WTC11 (cell line): Measurements from ENCODE around the gene LARP4B. TPM values are rescaled to one million over a fixed set of nuclear protein-coding genes. Genes with fewer than 3 reads are reported as not detected.

Experiments
- ATAC-seq: fragments of 200-7000 bp; cut with Tn5 transposase; 2 replicates; pipeline ENCODE4 v1.10.0; 2021; ENCODE audit warnings: mild to moderate bottlenecking, moderate library complexity
- CTCF ChIA-PET: fragments of 300-600 bp; sonication (Branson Sonifier 250); formaldehyde crosslinking; loops from one replicate; lab custom pipeline; 2021; ENCODE audit warnings: antibody characterized with exemption; lab: Charles Lee
- POLR2A ChIA-PET: fragments of 350-600 bp; sonication (Branson Sonifier 250); formaldehyde crosslinking; loops from one replicate; lab custom pipeline; 2021; ENCODE audit warnings: antibody characterized with exemption; lab: Charles Lee
- DNase-seq: peaks from one replicate; pipeline ENCODE4 v3.0.0; 2021; ENCODE audit warnings: low spot score
- H3K27ac Mint-ChIP-seq: 2 replicates; pipeline ENCODE4 v1.8.0; 2021; ENCODE audit warnings: mixed read lengths
- H3K27me3 Mint-ChIP-seq: 2 replicates; pipeline ENCODE4 v1.8.0; 2021; ENCODE audit warnings: low read depth, mild to moderate bottlenecking, moderate library complexity, mixed read lengths
- H3K36me3 Mint-ChIP-seq: 2 replicates; pipeline ENCODE4 v1.8.0; 2021; ENCODE audit warnings: mixed read lengths
- H3K4me1 Mint-ChIP-seq: 2 replicates; pipeline ENCODE4 v1.8.0; 2022; ENCODE audit warnings: mixed read lengths
- H3K4me3 Mint-ChIP-seq: 2 replicates; pipeline ENCODE4 v1.8.0; 2021; ENCODE audit warnings: mild to moderate bottlenecking, moderate library complexity, mixed read lengths
- H3K9me3 Mint-ChIP-seq: 2 replicates; pipeline ENCODE4 v1.8.0; 2021; ENCODE audit warnings: mixed read lengths
- ATF1 ChIP-seq: sonication (generic); formaldehyde crosslinking; IDR thresholded peaks from 2 replicates; pipeline ENCODE4 v1.8.1; 2023; ENCODE audit warnings: mild to moderate bottlenecking, moderate library complexity, missing genetic modification reagents
- ESRRA ChIP-seq: sonication (generic); formaldehyde crosslinking; IDR thresholded peaks from 2 replicates; pipeline ENCODE4 v1.8.1; 2022; ENCODE audit warnings: mild to moderate bottlenecking, missing genetic modification reagents, borderline replicate concordance
- FOXJ3 ChIP-seq: sonication (generic); formaldehyde crosslinking; IDR thresholded peaks from 2 replicates; pipeline ENCODE4 v1.9.0; 2021; ENCODE audit warnings: missing genetic modification reagents, mild to moderate bottlenecking, borderline replicate concordance
- FOXP1 ChIP-seq: sonication (generic); formaldehyde crosslinking; IDR thresholded peaks from 2 replicates; pipeline ENCODE4 v1.8.0; 2022; ENCODE audit warnings: missing genetic modification reagents, mild to moderate bottlenecking, moderate library complexity, borderline replicate concordance
- NFATC4 ChIP-seq: fragments of 250-450 bp; sonication (Bioruptor Pico); IDR thresholded peaks from 2 replicates; pipeline ENCODE4 v1.9.0; 2021; ENCODE audit warnings: mild to moderate bottlenecking
- NFYB ChIP-seq: sonication (generic); formaldehyde crosslinking; conservative IDR thresholded peaks from 2 replicates; pipeline ENCODE4 v1.8.0; 2022; ENCODE audit warnings: low read depth, missing genetic modification reagents
- PRRX2 ChIP-seq: fragments of 250-450 bp; sonication (Bioruptor Pico); IDR thresholded peaks from 2 replicates; pipeline ENCODE4 v1.8.0; 2021; ENCODE audit warnings: mild to moderate bottlenecking
- SMAD4 ChIP-seq: sonication (generic); formaldehyde crosslinking; IDR thresholded peaks from 2 replicates; pipeline ENCODE4 v1.8.0; 2022; ENCODE audit warnings: mild to moderate bottlenecking, missing genetic modification reagents
- SP1 ChIP-seq: sonication (generic); formaldehyde crosslinking; conservative IDR thresholded peaks from 2 replicates; pipeline ENCODE4 v1.8.1; 2022; ENCODE audit warnings: missing genetic modification reagents
- TCF7 ChIP-seq: sonication (generic); formaldehyde crosslinking; IDR thresholded peaks from 2 replicates; pipeline ENCODE4 v1.8.0; 2022; ENCODE audit warnings: mild to moderate bottlenecking, low read depth, missing genetic modification reagents, moderate library complexity
- total RNA-seq: library from RNA; stranded (reverse); gene quantifications from 3 replicates; pipeline ENCODE4 v1.2.3, GENCODE V29; 2021
- TF ChIP-seq, protein P1 (sequence below): sonication (generic); formaldehyde crosslinking; IDR thresholded peaks from 2 replicates; pipeline ENCODE4 v1.8.1; 2023; ENCODE audit warnings: mild to moderate bottlenecking, missing genetic modification reagents, borderline replicate concordance
- TF ChIP-seq, protein P2 (sequence below): sonication (generic); formaldehyde crosslinking; IDR thresholded peaks from 2 replicates; pipeline ENCODE4 v1.8.0; 2022; ENCODE audit warnings: mild to moderate bottlenecking, missing genetic modification reagents
- TF ChIP-seq, protein P3 (sequence below): sonication (generic); formaldehyde crosslinking; IDR thresholded peaks from 2 replicates; pipeline ENCODE4 v1.8.1; 2022; ENCODE audit warnings: mild to moderate bottlenecking, moderate library complexity, missing genetic modification reagents
- TF ChIP-seq, protein P4 (sequence below): sonication (generic); formaldehyde crosslinking; IDR thresholded peaks from 2 replicates; pipeline ENCODE4 v1.8.0; 2023; ENCODE audit warnings: missing genetic modification reagents
- TF ChIP-seq, protein P5 (sequence below): fragments of 250-450 bp; sonication (Bioruptor Pico); IDR thresholded peaks from 2 replicates; pipeline ENCODE4 v1.9.0; 2021; ENCODE audit warnings: mild to moderate bottlenecking, borderline replicate concordance
- TF ChIP-seq, protein P6 (sequence below): sonication (generic); formaldehyde crosslinking; IDR thresholded peaks from 2 replicates; pipeline ENCODE4 v1.8.0; 2022; ENCODE audit warnings: missing genetic modification reagents

Gene LARP4B
- total RNA-seq, 1 experiment from 2014 or later: 87.1 TPM

DNA sequence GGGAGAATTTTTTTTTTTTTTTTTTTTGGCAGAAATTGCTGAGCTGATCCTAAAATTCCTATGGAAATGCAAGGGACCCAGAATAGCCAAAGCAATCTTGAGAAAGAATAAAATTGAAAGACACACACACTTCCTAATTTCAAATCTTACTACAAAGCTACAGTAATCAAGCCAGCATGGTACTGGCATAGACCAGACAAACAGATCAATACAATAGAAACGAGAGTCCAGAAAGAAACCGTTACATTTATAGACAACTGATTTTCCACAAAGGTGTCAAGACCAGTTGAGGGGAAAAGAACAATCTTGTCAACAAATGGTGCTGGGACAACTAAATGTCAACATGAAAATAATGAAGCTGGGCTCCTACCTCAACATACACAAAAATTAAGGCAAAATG, 34.5 kb downstream of the LARP4B start (continued):
- TF ChIP-seq, protein P1, sequence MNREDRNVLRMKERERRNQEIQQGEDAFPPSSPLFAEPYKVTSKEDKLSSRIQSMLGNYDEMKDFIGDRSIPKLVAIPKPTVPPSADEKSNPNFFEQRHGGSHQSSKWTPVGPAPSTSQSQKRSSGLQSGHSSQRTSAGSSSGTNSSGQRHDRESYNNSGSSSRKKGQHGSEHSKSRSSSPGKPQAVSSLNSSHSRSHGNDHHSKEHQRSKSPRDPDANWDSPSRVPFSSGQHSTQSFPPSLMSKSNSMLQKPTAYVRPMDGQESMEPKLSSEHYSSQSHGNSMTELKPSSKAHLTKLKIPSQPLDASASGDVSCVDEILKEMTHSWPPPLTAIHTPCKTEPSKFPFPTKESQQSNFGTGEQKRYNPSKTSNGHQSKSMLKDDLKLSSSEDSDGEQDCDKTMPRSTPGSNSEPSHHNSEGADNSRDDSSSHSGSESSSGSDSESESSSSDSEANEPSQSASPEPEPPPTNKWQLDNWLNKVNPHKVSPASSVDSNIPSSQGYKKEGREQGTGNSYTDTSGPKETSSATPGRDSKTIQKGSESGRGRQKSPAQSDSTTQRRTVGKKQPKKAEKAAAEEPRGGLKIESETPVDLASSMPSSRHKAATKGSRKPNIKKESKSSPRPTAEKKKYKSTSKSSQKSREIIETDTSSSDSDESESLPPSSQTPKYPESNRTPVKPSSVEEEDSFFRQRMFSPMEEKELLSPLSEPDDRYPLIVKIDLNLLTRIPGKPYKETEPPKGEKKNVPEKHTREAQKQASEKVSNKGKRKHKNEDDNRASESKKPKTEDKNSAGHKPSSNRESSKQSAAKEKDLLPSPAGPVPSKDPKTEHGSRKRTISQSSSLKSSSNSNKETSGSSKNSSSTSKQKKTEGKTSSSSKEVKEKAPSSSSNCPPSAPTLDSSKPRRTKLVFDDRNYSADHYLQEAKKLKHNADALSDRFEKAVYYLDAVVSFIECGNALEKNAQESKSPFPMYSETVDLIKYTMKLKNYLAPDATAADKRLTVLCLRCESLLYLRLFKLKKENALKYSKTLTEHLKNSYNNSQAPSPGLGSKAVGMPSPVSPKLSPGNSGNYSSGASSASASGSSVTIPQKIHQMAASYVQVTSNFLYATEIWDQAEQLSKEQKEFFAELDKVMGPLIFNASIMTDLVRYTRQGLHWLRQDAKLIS (CRISPR knock-in tag): no peak
- TF ChIP-seq NFYB (no peak), ATF1 (CRISPR knock-in tag) (no peak)
- TF ChIP-seq, all 79 proteins: peak for 0

DNA sequence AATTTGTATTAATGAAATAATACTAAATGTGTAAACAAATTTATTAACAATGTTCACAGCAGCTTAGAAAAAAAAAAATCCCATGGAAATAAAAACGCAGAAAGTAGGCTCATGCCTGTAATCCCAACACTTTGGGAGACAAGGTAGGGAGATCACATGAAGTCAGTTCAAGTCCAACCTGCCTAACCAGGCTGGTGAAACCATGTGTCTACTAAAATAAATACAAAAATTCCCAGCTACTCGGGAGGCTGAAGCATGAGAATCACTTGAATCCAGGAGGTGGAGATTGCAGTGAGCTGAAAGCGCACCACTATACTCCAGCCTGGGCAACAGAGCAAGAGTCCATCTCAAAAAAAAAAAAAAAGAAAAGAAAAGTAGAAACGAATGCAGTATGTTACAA, 36.2 kb downstream of the LARP4B start:
- no peak for DNase-seq
- CTCF ChIA-PET: interaction anchor here (0.9 to 2.2 kb wide), 2 partner anchors 30 to 48 kb away, joined by 3 to 6 read pairs; no protein-coding TSS in a partner anchor
- TF ChIP-seq FOXJ3: no peak
- TF ChIP-seq ESRRA (CRISPR knock-in tag): no peak
- TF ChIP-seq SP1 (CRISPR knock-in tag): no peak
- TF ChIP-seq, protein P2, sequence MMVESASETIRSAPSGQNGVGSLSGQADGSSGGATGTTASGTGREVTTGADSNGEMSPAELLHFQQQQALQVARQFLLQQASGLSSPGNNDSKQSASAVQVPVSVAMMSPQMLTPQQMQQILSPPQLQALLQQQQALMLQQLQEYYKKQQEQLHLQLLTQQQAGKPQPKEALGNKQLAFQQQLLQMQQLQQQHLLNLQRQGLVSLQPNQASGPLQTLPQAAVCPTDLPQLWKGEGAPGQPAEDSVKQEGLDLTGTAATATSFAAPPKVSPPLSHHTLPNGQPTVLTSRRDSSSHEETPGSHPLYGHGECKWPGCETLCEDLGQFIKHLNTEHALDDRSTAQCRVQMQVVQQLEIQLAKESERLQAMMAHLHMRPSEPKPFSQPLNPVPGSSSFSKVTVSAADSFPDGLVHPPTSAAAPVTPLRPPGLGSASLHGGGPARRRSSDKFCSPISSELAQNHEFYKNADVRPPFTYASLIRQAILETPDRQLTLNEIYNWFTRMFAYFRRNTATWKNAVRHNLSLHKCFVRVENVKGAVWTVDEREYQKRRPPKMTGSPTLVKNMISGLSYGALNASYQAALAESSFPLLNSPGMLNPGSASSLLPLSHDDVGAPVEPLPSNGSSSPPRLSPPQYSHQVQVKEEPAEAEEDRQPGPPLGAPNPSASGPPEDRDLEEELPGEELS (CRISPR knock-in tag): no peak
- TF ChIP-seq, protein P3, sequence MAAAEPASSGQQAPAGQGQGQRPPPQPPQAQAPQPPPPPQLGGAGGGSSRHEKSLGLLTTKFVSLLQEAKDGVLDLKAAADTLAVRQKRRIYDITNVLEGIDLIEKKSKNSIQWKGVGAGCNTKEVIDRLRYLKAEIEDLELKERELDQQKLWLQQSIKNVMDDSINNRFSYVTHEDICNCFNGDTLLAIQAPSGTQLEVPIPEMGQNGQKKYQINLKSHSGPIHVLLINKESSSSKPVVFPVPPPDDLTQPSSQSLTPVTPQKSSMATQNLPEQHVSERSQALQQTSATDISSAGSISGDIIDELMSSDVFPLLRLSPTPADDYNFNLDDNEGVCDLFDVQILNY: no peak
- TF ChIP-seq, protein P4, sequence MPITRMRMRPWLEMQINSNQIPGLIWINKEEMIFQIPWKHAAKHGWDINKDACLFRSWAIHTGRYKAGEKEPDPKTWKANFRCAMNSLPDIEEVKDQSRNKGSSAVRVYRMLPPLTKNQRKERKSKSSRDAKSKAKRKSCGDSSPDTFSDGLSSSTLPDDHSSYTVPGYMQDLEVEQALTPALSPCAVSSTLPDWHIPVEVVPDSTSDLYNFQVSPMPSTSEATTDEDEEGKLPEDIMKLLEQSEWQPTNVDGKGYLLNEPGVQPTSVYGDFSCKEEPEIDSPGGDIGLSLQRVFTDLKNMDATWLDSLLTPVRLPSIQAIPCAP (CRISPR knock-in tag): no peak
- TF ChIP-seq FOXP1 (CRISPR knock-in tag): no peak
- no peak for TF ChIP-seq PRRX2 (CRISPR knock-in tag)
- TF ChIP-seq SMAD4 (CRISPR knock-in tag): no peak
- no peak for TF ChIP-seq TCF7 (CRISPR knock-in tag)
- TF ChIP-seq NFATC4 (CRISPR knock-in tag): no peak
- TF ChIP-seq, protein P5, sequence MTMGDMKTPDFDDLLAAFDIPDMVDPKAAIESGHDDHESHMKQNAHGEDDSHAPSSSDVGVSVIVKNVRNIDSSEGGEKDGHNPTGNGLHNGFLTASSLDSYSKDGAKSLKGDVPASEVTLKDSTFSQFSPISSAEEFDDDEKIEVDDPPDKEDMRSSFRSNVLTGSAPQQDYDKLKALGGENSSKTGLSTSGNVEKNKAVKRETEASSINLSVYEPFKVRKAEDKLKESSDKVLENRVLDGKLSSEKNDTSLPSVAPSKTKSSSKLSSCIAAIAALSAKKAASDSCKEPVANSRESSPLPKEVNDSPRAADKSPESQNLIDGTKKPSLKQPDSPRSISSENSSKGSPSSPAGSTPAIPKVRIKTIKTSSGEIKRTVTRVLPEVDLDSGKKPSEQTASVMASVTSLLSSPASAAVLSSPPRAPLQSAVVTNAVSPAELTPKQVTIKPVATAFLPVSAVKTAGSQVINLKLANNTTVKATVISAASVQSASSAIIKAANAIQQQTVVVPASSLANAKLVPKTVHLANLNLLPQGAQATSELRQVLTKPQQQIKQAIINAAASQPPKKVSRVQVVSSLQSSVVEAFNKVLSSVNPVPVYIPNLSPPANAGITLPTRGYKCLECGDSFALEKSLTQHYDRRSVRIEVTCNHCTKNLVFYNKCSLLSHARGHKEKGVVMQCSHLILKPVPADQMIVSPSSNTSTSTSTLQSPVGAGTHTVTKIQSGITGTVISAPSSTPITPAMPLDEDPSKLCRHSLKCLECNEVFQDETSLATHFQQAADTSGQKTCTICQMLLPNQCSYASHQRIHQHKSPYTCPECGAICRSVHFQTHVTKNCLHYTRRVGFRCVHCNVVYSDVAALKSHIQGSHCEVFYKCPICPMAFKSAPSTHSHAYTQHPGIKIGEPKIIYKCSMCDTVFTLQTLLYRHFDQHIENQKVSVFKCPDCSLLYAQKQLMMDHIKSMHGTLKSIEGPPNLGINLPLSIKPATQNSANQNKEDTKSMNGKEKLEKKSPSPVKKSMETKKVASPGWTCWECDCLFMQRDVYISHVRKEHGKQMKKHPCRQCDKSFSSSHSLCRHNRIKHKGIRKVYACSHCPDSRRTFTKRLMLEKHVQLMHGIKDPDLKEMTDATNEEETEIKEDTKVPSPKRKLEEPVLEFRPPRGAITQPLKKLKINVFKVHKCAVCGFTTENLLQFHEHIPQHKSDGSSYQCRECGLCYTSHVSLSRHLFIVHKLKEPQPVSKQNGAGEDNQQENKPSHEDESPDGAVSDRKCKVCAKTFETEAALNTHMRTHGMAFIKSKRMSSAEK (CRISPR knock-in tag): no peak
- TF ChIP-seq, protein P6, sequence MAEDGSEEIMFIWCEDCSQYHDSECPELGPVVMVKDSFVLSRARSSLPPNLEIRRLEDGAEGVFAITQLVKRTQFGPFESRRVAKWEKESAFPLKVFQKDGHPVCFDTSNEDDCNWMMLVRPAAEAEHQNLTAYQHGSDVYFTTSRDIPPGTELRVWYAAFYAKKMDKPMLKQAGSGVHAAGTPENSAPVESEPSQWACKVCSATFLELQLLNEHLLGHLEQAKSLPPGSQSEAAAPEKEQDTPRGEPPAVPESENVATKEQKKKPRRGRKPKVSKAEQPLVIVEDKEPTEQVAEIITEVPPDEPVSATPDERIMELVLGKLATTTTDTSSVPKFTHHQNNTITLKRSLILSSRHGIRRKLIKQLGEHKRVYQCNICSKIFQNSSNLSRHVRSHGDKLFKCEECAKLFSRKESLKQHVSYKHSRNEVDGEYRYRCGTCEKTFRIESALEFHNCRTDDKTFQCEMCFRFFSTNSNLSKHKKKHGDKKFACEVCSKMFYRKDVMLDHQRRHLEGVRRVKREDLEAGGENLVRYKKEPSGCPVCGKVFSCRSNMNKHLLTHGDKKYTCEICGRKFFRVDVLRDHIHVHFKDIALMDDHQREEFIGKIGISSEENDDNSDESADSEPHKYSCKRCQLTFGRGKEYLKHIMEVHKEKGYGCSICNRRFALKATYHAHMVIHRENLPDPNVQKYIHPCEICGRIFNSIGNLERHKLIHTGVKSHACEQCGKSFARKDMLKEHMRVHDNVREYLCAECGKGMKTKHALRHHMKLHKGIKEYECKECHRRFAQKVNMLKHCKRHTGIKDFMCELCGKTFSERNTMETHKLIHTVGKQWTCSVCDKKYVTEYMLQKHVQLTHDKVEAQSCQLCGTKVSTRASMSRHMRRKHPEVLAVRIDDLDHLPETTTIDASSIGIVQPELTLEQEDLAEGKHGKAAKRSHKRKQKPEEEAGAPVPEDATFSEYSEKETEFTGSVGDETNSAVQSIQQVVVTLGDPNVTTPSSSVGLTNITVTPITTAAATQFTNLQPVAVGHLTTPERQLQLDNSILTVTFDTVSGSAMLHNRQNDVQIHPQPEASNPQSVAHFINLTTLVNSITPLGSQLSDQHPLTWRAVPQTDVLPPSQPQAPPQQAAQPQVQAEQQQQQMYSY: no peak
- TF ChIP-seq, all 79 proteins: peak for 0
- no peak overlapping the region for H3K27ac Mint-ChIP-seq
- no peak overlapping the region for H3K4me3 Mint-ChIP-seq
- POLR2A ChIA-PET: interaction anchor here (0.7 kb wide), 1 partner anchor 36 kb away, joined by 3 read pairs; the partner anchor contains the start of gene LARP4B
- H3K27me3 Mint-ChIP-seq: no peaks in the 10 kb centered on the region
- H3K36me3 Mint-ChIP-seq: no peaks in the 10 kb centered on the region
- ATAC-seq: no peak
- H3K9me3 Mint-ChIP-seq: no peaks in the 10 kb centered on the region
- H3K4me1 Mint-ChIP-seq: peaks cover 28% of the 10 kb centered on the region
